H9 (cell line): ENCODE measurements around the gene MRPL43. TPM values are rescaled to one million over a fixed set of nuclear protein-coding genes. Genes with fewer than 3 reads are reported as not detected.
A peak's percentile ranks its signal among the peaks of the same experiment; 100 is the strongest.

Experiments used
- DNase-seq: peaks from one replicate; pipeline ENCODE4 v3.0.0-alpha.2; 2017
- H2AFZ ChIP-seq: one replicate; pipeline ENCODE4 v1.6.1; 2013; ENCODE audit warnings: mild to moderate bottlenecking, low read length, control low read depth, moderate library complexity
- H2AK5ac ChIP-seq: 2 replicates; pipeline ENCODE4 v1.6.1; 2013; ENCODE audit warnings: low read length, control low read depth, mixed read lengths; ENCODE audit not compliant: insufficient read length
- H2BK120ac ChIP-seq: one replicate; pipeline ENCODE4 v1.6.1; 2013; ENCODE audit warnings: low read depth, mild to moderate bottlenecking, low read length, control low read depth, inconsistent platforms; ENCODE audit not compliant: poor library complexity, severe bottlenecking
- H2BK12ac ChIP-seq: 2 replicates; pipeline ENCODE4 v1.6.1; 2013; ENCODE audit warnings: low read length, control low read depth, mixed read lengths, low read depth; ENCODE audit not compliant: insufficient read length
- H2BK15ac ChIP-seq: 2 replicates; pipeline ENCODE4 v1.6.1; 2013; ENCODE audit warnings: low read depth, low read length, control low read depth
- H2BK20ac ChIP-seq: one replicate; pipeline ENCODE4 v1.6.1; 2013; ENCODE audit warnings: low read depth, mild to moderate bottlenecking, low read length, control low read depth, inconsistent platforms; ENCODE audit not compliant: poor library complexity, severe bottlenecking
- H2BK5ac ChIP-seq: 2 replicates; pipeline ENCODE4 v1.6.1; 2013; ENCODE audit warnings: low read length, control low read depth, mixed read lengths; ENCODE audit not compliant: insufficient read length
- H3K14ac ChIP-seq: 2 replicates; pipeline ENCODE4 v1.6.1; 2013; ENCODE audit warnings: low read length, control low read depth; ENCODE audit not compliant: insufficient read depth
- H3K18ac ChIP-seq: 2 replicates; pipeline ENCODE4 v1.6.1; 2013; ENCODE audit warnings: low read depth, mild to moderate bottlenecking, mixed read lengths, low read length, control low read depth; ENCODE audit not compliant: insufficient read length
- H3K23ac ChIP-seq: 2 replicates; pipeline ENCODE4 v1.6.1; 2013; ENCODE audit warnings: low read length, control low read depth, mixed read lengths, low read depth; ENCODE audit not compliant: insufficient read length
- H3K23me2 ChIP-seq: 2 replicates; pipeline ENCODE4 v1.6.1; 2013; ENCODE audit warnings: low read depth, mild to moderate bottlenecking, mixed read lengths, low read length, control low read depth; ENCODE audit not compliant: insufficient read length, poor library complexity, severe bottlenecking
- H3K27ac ChIP-seq: 2 replicates; pipeline ENCODE4 v1.5.1; 2013; ENCODE audit warnings: low read length, control low read depth, mixed read lengths, low read depth; ENCODE audit not compliant: insufficient read length
- H3K27me3 ChIP-seq: 2 replicates; pipeline ENCODE4 v1.6.1; 2013; ENCODE audit warnings: low read length, control low read depth, inconsistent platforms; ENCODE audit not compliant: insufficient read depth
- H3K4ac ChIP-seq: 2 replicates; pipeline ENCODE4 v1.6.1; 2013; ENCODE audit warnings: low read depth, mild to moderate bottlenecking, control low read depth, inconsistent platforms, low read length, moderate library complexity
- H3K4me1 ChIP-seq: 2 replicates; pipeline ENCODE4 v1.6.1; 2013; ENCODE audit warnings: low read length, control low read depth, inconsistent platforms; ENCODE audit not compliant: insufficient read depth
- H3K4me2 ChIP-seq: 2 replicates; pipeline ENCODE4 v1.6.1; 2013; ENCODE audit warnings: low read length, control low read depth, mixed read lengths; ENCODE audit not compliant: insufficient read length, insufficient read depth
- H3K56ac ChIP-seq: 2 replicates; pipeline ENCODE4 v1.6.1; 2013; ENCODE audit warnings: low read depth, mild to moderate bottlenecking, mixed read lengths, low read length, control low read depth; ENCODE audit not compliant: insufficient read length
- H3K79me1 ChIP-seq: 2 replicates; pipeline ENCODE4 v1.6.1; 2013; ENCODE audit warnings: low read depth, mild to moderate bottlenecking, moderate library complexity, low read length, control low read depth, inconsistent platforms; ENCODE audit not compliant: insufficient read depth, poor library complexity, severe bottlenecking
- H3K79me2 ChIP-seq: 2 replicates; pipeline ENCODE4 v1.6.1; 2013; ENCODE audit warnings: low read length, control low read depth, inconsistent platforms; ENCODE audit not compliant: insufficient read depth
- H3K9ac ChIP-seq: 2 replicates; pipeline ENCODE4 v1.6.1; 2013; ENCODE audit warnings: low read length, control low read depth, mixed read lengths; ENCODE audit not compliant: insufficient read length; ENCODE audit errors: extremely low read depth
- H3K9me3 ChIP-seq: one replicate; pipeline ENCODE4 v1.6.1; 2013; ENCODE audit warnings: low read depth, low read length, inconsistent platforms; ENCODE audit not compliant: control insufficient read depth
- H3T11ph ChIP-seq: one replicate; pipeline ENCODE4 v1.6.1; 2013; ENCODE audit warnings: mild to moderate bottlenecking, low read length, control low read depth, inconsistent platforms
- H4K20me1 ChIP-seq: one replicate; pipeline ENCODE4 v1.6.1; 2013; ENCODE audit not compliant: control insufficient read depth, insufficient read length, insufficient read depth
- H4K5ac ChIP-seq: 2 replicates; pipeline ENCODE4 v1.6.1; 2013; ENCODE audit warnings: low read depth, mild to moderate bottlenecking, mixed read lengths, low read length, control low read depth; ENCODE audit not compliant: insufficient read length
- H4K8ac ChIP-seq: replicated peaks from 2 replicates; pipeline ENCODE4 v1.6.1; 2013; ENCODE audit warnings: low read length, control low read depth, mixed read lengths, low read depth; ENCODE audit not compliant: insufficient read length
- H4K91ac ChIP-seq: 2 replicates; pipeline ENCODE4 v1.6.1; 2013; ENCODE audit warnings: low read depth, mild to moderate bottlenecking, moderate library complexity, mixed read lengths, low read length, control low read depth; ENCODE audit not compliant: insufficient read length
- H3K27ac Mint-ChIP-seq, 3 experiments: 2 replicates in 2 of 3; 3 replicates in 1 of 3; pipeline ENCODE4 v1.8.0; 2020 to 2021; ENCODE audit warnings: mixed read lengths in 3 of 3, mild to moderate bottlenecking in 1 of 3, moderate library complexity in 1 of 3
- H3K27me3 Mint-ChIP-seq: 2 replicates; pipeline ENCODE4 v1.8.0; 2021; ENCODE audit warnings: low read depth, mild to moderate bottlenecking, moderate library complexity, mixed read lengths
- H3K36me3 Mint-ChIP-seq, 3 experiments: 2 replicates in 2 of 3; 3 replicates in 1 of 3; pipeline ENCODE4 v1.8.0; 2020 to 2021; ENCODE audit warnings: low read depth in 3 of 3, mixed read lengths in 3 of 3; ENCODE audit not compliant: insufficient read depth in 1 of 3
- H3K4me1 Mint-ChIP-seq, 2 experiments: 2 replicates each; pipeline ENCODE4 v1.8.0; 2020; ENCODE audit warnings: mixed read lengths in 2 of 2
- H3K4me3 Mint-ChIP-seq, 2 experiments: 2 replicates in 1 of 2; 3 replicates in 1 of 2; pipeline ENCODE4 v1.8.0; 2020 to 2021; ENCODE audit warnings: mild to moderate bottlenecking in 2 of 2, mixed read lengths in 2 of 2, moderate library complexity in 1 of 2
- H3K9me3 Mint-ChIP-seq, 2 experiments: 2 replicates in 1 of 2; 3 replicates in 1 of 2; pipeline ENCODE4 v1.8.0; 2020; ENCODE audit warnings: mild to moderate bottlenecking in 2 of 2, mixed read lengths in 2 of 2, moderate library complexity in 1 of 2
- CTCF ChIP-seq: fragments of 200-600 bp; sonication (generic); conservative IDR thresholded peaks from 3 replicates; pipeline ENCODE4 v1.8.0; 2021; ENCODE audit warnings: antibody characterized with exemption, mild to moderate bottlenecking
- WGBS: extraction: QIAGEN DNeasy Blood & Tissue Kit; methylation state at CpG from one replicate; pipeline ENCODE4 v1.1.7; 2013; ENCODE audit warnings: missing lambda C conversion rate, low lambda C conversion rate, mixed read lengths; ENCODE audit not compliant: insufficient read length; ENCODE audit errors: extremely low coverage; 5-methylcytosine and 5-hydroxymethylcytosine counted together
- total RNA-seq: library from RNA; stranded (reverse); gene quantifications from 2 replicates; pipeline ENCODE4 v1.2.1, GENCODE V29; 2021

Gene MRPL43
- total RNA-seq, 1 experiment from 2014 or later, result 70.3 TPM

GRCh38 chr10:100997360-100998182 is 10.3 kb upstream of the MRPL43 start:
- Histone ChIP-seq H3K9me3 (no peaks in the 10 kb centered on the region), H3K27me3 (no peaks in the 10 kb centered on the region), H2AFZ (no peak overlapping the region), H4K20me1 (no peaks in the 10 kb centered on the region), H3K18ac (peak overlapping the region; percentile 39), H3K79me2 (no peaks in the 10 kb centered on the region; the same call in 1 of the 2 replicates), H2AK5ac (no peak overlapping the region), H4K91ac (no peak overlapping the region), H2BK15ac (no peak overlapping the region), H2BK5ac (no peak overlapping the region), H3K14ac (peak overlapping the region; percentile 58; the same call in 1 of the 2 replicates), H4K8ac (no peak overlapping the region), H4K5ac (no peak overlapping the region), H3K4me2 (peak overlapping the region; percentile 98), H2BK20ac (no peak overlapping the region), H3K4ac (no peak overlapping the region), H2BK12ac (no peak overlapping the region), H2BK120ac (no peak overlapping the region), H3K79me1 (no peaks in the 10 kb centered on the region), H3K23ac (no peak overlapping the region), H3K23me2 (peaks cover 33% of the 10 kb centered on the region), H3T11ph (no peak overlapping the region), H3K9ac (peak overlapping the region; percentile 11), H3K56ac (no peak overlapping the region), H3K27ac (no peak overlapping the region), H3K4me1 (peaks cover 2% of the 10 kb centered on the region; the same call in 1 of the 2 replicates)
- Mint-ChIP-seq H3K27me3 (no peaks in the 10 kb centered on the region), H3K27ac (peak overlapping the region; percentile 90 to 92 (median 90); a peak in 6 of 7 replicates), H3K4me3 (peak overlapping the region; percentile 72 to 84), H3K36me3 (peaks cover 18 to 28% (median 22%) of the 10 kb centered on the region in 3 experiments), H3K4me1 (peaks cover 35 to 39% of the 10 kb centered on the region in 2 experiments), H3K9me3 (no peaks in the 10 kb centered on the region; a peak in 2 of 5 replicates)
- peak; percentile 97 for TF ChIP-seq CTCF
- DNase-seq, result peak; percentile 94
- whole genome bisulfite sequencing, result no CpG with 5 or more reads among the region's 66 CpGs
